GM18873 (cell line): ENCODE results near the gene C10orf143.
A peak's percentile ranks its signal among the peaks of the same experiment; 100 is the strongest.
"Not testable (repeated sequence)": the region's sequence is repeated elsewhere in the genome, so short reads cannot be mapped to it uniquely, and the experiment has no call there.

Source experiments
- ATAC-seq: cut with Tn5 transposase; IDR thresholded peaks from one replicate; pipeline ENCODE4 v1.9.1; 2021; ENCODE audit warnings: mild to moderate bottlenecking, moderate library complexity, moderate number of reproducible peaks; ENCODE audit not compliant: unreplicated experiment, low FRiP score

C10orf143 gene

GRCh38 chr10:130110246-130111112, at the start of gene C10orf143:
TSS of gene C10orf143 (minus strand) at chr10:130110830. CDS start at chr10:130110772, 58 bp downstream.
- ATAC-seq, result peak; percentile 80

- ATAC-seq, result no peak
Measured at GRCh38 chr10:130159192-130159794, 48.7 kb upstream of the C10orf143 start.

GRCh38 chr10:130146042-130146441, 35.4 kb upstream of the C10orf143 start:
- no peak for ATAC-seq

- peak; percentile 82 for ATAC-seq
Measured at GRCh38 chr10:130141878-130142277, 31.2 kb upstream of the C10orf143 start.

- ATAC-seq, result no peak
Measured at GRCh38 chr10:130141460-130141859, 30.8 kb upstream of the C10orf143 start.

- no peak for ATAC-seq
Measured at GRCh38 chr10:130141038-130141437, 30.4 kb upstream of the C10orf143 start.

- no peak for ATAC-seq
Measured at GRCh38 chr10:130140425-130140824, 29.8 kb upstream of the C10orf143 start.

GRCh38 chr10:130138479-130138866, 27.8 kb upstream of the C10orf143 start:
- ATAC-seq, result no peak

- no peak for ATAC-seq
Measured at GRCh38 chr10:130137659-130138478, 27.2 kb upstream of the C10orf143 start.

GRCh38 chr10:130137090-130137448, 26.4 kb upstream of the C10orf143 start:
- no peak for ATAC-seq

- ATAC-seq, result peak; percentile 64
Measured at GRCh38 chr10:130136226-130137089, 25.8 kb upstream of the C10orf143 start, which contains the start of gene GLRX3. TSS of gene GLRX3 (plus strand) at chr10:130136391. CDS start at chr10:130136421, 30 bp downstream.

GRCh38 chr10:130135676-130136225, 25.1 kb upstream of the C10orf143 start:
- no peak for ATAC-seq

GRCh38 chr10:130128922-130129321, 18.3 kb upstream of the C10orf143 start:
- ATAC-seq, result no peak

- ATAC-seq, result no peak
Measured at GRCh38 chr10:130128062-130128781, 17.6 kb upstream of the C10orf143 start.

- peak; percentile 94 for ATAC-seq
Measured at GRCh38 chr10:130127364-130128061, 16.9 kb upstream of the C10orf143 start.

GRCh38 chr10:130121486-130122079, 11.0 kb upstream of the C10orf143 start:
- ATAC-seq, result no peak

- not testable (repeated sequence) for ATAC-seq
Measured at GRCh38 chr10:130117535-130117934, 6.9 kb upstream of the C10orf143 start.

- not testable (repeated sequence) for ATAC-seq
Measured at GRCh38 chr10:130116942-130117341, 6.3 kb upstream of the C10orf143 start.
